GM03348 (cell line): Measurements from ENCODE around the gene FUT1.
"Not testable (repeated sequence)": the region's sequence is repeated elsewhere in the genome, so short reads cannot be mapped to it uniquely, and the experiment has no call there.

Source experiments
- DNase-seq: peaks from one replicate; pipeline ENCODE4 v3.0.0; 2012; ENCODE audit warnings: low spot score

Gene FUT1

DNA sequence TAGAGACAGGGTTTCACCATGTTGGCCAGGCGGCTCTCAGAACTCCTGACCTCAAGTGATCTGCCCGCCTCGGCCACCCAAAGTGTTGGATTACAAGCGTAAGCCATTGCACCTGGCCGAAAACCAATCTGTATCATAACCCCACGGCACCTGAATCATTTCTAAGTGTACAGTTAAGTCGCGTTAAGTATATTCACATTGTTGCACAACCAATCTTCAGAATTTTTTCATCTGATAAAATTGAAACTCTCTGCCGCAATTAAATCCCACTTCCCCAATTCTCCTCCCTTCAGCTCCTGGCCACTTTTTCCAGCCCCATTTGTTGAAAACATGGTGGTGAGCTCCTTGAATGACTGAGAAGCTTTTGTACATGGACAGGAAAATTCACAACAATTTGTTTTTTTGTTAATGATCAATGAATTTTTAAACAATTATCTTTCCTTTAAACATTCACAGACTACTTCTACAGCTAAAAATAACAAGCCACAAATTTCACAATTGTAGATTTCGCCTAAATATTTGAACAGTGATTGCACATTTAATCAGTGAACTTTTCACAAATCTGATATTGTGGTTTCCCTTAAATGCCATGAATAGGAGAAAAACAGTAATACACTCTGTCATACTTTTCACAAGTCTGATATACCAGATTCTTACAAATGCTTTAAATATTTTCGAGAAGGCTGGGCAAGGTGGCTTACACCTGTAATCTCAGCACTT, 16.7 kb upstream of the FUT1 start:
- no peak for DNase-seq

GRCh38 chr19:48768171-48768753, 15.8 kb upstream of the FUT1 start:
- not testable (repeated sequence) for DNase-seq

DNA sequence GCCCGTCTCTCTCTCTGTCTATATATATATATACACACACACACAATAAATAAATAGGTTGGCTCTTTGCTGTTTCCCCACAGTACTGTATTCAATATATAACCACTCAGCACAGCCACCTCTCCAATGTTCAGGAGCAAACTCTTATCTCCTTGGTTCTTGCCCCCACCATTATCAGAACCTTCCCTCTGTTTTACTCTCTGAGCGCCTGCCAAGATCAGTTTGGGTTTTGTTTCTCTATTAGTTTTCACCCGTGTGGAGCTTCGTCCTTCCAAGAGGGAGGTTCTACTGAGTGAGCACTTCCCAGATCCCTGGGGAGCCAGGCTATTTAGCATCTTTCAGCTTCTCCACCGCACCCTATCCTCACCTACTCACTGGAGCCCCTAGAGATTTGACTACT, 13.4 kb upstream of the FUT1 start:
- not testable (repeated sequence) for DNase-seq

GRCh38 chr19:48760504-48761205, 8.2 kb upstream of the FUT1 start:
- DNase-seq, result no peak

- no peak for DNase-seq
These were observed 5.3 kb upstream of the FUT1 start for GRCh38 chr19:48757741-48758144.

GRCh38 chr19:48757089-48757675, 4.7 kb upstream of the FUT1 start:
- DNase-seq, result no peak

DNA sequence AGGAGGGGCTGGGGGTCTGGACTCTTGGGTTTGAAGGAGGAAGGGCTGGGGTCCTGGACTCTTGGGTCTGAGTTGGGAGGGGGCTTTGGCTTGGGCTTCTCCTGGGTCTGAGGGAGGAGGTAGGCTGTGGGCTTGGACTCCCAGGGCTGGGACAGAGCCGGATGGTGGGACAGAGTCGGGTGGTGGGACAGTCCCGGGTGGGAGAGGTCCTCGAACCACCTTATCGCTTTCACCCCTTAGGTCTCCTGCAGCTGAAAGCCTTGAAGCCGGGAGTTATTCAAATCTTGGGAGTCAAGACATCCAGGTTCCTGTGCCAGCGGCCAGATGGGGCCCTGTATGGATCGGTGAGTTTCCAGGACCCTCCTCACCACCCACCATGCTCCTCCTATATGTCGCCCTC, 4.2 kb upstream of the FUT1 start:
- no peak for DNase-seq

- no peak for DNase-seq
These were observed 3.8 kb upstream of the FUT1 start for GRCh38 chr19:48756212-48756611.

DNA sequence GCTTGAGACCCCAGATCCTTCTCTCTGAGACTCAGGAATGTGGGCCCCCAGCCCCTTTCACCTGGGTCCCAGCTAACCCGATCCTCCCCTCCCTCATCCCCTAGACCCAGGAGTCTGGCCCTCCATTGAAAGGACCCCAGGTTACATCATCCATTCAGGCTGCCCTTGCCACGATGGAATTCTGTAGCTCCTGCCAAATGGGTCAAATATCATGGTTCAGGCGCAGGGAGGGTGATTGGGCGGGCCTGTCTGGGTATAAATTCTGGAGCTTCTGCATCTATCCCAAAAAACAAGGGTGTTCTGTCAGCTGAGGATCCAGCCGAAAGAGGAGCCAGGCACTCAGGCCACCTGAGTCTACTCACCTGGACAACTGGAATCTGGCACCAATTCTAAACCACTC, 3.3 kb upstream of the FUT1 start:
- no peak for DNase-seq

GRCh38 chr19:48755084-48755641, 2.7 kb upstream of the FUT1 start, which contains the start of gene FGF21:
Gene FGF21, plus strand, starts transcription at chr19:48755524. Its CDS starts 713 bp downstream, at chr19:48756237.
- DNase-seq, result no peak

GRCh38 chr19:48751845-48752495, 471 bp downstream of the FUT1 start:
- DNase-seq, result no peak

- DNase-seq, result no peak
These were observed 1.5 kb downstream of the FUT1 start for GRCh38 chr19:48750771-48751504.

- DNase-seq, result no peak
These were observed 2.1 kb downstream of the FUT1 start for GRCh38 chr19:48750351-48750750.

- DNase-seq, result no peak
These were observed 2.8 kb downstream of the FUT1 start for GRCh38 chr19:48749571-48750198.

DNA sequence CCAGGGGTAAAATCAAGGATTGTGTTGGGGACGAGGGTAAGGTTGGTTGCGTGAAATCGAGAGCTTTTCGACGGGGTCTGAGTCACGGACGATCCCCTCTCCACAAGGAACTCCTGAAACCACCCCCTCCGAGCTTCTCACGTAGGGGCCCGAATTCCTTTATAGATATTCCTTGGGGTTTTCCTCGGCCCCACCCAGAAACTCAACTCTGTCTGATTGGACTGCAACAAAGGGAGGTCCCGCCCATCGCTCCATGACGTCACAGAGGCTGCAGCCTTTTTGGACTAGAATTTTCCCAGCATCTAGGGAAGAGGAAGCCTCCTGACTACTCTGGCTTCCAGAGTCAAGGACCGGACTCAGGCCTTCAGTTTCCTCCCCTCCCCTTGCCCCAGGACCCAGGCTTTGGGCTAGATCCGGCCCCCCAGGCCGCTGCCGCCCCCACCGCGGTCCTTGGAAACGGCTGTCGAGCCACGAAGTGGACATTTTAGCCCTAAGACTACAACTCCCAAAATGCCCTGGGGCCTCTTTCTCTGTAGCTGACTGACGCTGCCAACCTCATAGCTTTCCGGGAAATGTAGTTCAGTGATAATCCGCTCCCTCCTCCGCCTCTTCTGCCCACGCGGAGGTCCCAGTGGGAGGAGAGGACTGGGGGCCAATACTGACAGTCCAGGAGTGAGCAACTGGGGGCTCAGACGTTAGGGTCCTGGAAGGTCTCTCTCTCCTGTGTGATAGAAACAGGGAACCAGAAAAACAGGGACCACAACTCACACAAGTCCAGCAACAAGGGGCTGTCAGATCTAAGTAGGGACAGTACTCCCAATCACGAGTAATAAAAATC, 5.5 kb downstream of the FUT1 start, which contains the start of gene IZUMO1:
Gene IZUMO1, minus strand, starts transcription at position 172 of the 838 bp plus-strand sequence. CDS start 1,050 bp downstream, outside the sequence.
- DNase-seq, result peak; percentile 87

- no peak for DNase-seq
These were observed 6.3 kb downstream of the FUT1 start for GRCh38 chr19:48746110-48746509.

GRCh38 chr19:48745208-48745995, 7.0 kb downstream of the FUT1 start:
- peak; percentile 78 for DNase-seq

DNA sequence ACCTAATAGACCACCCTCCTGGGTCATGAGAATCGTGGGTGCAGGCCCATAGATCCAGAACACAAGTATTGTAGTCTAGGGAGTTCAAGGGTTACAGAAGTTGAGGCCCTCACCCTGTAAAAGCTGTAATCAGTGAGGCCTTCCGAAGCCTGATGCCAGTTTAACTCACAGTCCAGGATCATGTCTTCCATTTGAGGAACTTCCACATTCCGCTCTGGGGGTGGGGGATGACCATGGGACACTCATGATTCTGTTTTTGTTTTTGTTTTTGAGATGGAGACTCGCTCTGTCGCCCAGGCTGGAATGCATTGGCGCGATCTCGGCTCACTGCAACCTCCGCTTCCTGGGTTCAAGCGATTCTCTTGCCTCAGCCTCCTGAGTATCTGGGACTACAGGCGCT, 10.3 kb downstream of the FUT1 start:
- no peak for DNase-seq
